Chondrocyte (in vitro differentiated cells): ENCODE results near the gene WDFY1. TPM values are rescaled to one million over a fixed set of nuclear protein-coding genes. Genes with fewer than 3 reads are reported as not detected.

Experiments used
- DNase-seq: peaks from one replicate; pipeline ENCODE4 v3.0.0; 2021; ENCODE audit warnings: mixed read lengths, low spot score
- H3K27ac Mint-ChIP-seq: one replicate; pipeline ENCODE4 v1.8.0; 2021; ENCODE audit warnings: mild to moderate bottlenecking, moderate library complexity, mixed read lengths; ENCODE audit not compliant: unreplicated experiment
- H3K27me3 Mint-ChIP-seq: 2 replicates; pipeline ENCODE4 v1.8.0; 2021; ENCODE audit warnings: low read depth, mixed read lengths
- H3K36me3 Mint-ChIP-seq: 2 replicates; pipeline ENCODE4 v1.8.0; 2021; ENCODE audit warnings: low read depth, mixed read lengths
- H3K4me1 Mint-ChIP-seq: 2 replicates; pipeline ENCODE4 v1.8.0; 2021; ENCODE audit warnings: low read depth, mild to moderate bottlenecking, mixed read lengths
- H3K4me3 Mint-ChIP-seq: one replicate; pipeline ENCODE4 v1.8.0; 2021; ENCODE audit warnings: mild to moderate bottlenecking, moderate library complexity, mixed read lengths; ENCODE audit not compliant: unreplicated experiment
- H3K9me3 Mint-ChIP-seq: 2 replicates; pipeline ENCODE4 v1.8.0; 2021; ENCODE audit warnings: low read depth, mixed read lengths
- total RNA-seq: library from RNA; stranded (reverse); gene quantifications from 3 replicates; pipeline ENCODE4 v1.2.1, GENCODE V29; 2021
- TF ChIP-seq, protein P1 (sequence below): fragments of 200-600 bp; sonication (generic); IDR thresholded peaks from 2 replicates; pipeline ENCODE4 v1.5.0; 2021; ENCODE audit warnings: antibody characterized with exemption, mild to moderate bottlenecking, moderate library complexity

WDFY1 gene
- total RNA-seq, 1 donor from 2014 or later, result 61.3 TPM

DNA sequence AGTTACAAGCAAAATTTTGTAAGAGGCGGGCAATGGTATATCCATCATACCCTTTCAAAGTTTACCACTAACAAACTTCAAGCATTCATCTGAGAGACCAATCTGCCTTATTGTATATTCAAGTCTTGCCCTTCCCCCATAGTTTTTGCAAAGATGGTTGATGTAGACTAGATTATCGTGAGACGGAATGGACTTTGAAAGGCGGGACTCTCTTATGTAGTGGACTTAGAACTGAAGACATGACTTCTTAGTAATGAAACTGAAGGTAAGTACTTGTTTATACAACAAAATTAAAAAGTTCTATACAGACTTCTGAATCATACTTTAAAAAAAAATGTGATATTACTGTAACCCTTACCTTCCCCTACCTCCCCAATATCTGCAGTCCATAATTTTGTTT, 118.1 kb downstream of the WDFY1 start:
- Mint-ChIP-seq H3K9me3 (no peaks in the 10 kb centered on the region), H3K4me3 (no peak overlapping the region)

More for the DNA sequence above, 118.1 kb downstream of the WDFY1 start:
- TF ChIP-seq, protein P1, sequence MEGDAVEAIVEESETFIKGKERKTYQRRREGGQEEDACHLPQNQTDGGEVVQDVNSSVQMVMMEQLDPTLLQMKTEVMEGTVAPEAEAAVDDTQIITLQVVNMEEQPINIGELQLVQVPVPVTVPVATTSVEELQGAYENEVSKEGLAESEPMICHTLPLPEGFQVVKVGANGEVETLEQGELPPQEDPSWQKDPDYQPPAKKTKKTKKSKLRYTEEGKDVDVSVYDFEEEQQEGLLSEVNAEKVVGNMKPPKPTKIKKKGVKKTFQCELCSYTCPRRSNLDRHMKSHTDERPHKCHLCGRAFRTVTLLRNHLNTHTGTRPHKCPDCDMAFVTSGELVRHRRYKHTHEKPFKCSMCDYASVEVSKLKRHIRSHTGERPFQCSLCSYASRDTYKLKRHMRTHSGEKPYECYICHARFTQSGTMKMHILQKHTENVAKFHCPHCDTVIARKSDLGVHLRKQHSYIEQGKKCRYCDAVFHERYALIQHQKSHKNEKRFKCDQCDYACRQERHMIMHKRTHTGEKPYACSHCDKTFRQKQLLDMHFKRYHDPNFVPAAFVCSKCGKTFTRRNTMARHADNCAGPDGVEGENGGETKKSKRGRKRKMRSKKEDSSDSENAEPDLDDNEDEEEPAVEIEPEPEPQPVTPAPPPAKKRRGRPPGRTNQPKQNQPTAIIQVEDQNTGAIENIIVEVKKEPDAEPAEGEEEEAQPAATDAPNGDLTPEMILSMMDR, result no peak
- DNase-seq, result no peak
- no peaks in the 10 kb centered on the region for H3K27me3 Mint-ChIP-seq
- H3K27ac Mint-ChIP-seq, result no peak overlapping the region
- H3K4me1 Mint-ChIP-seq, result peaks cover 5% of the 10 kb centered on the region
- peaks cover 2% of the 10 kb centered on the region for H3K36me3 Mint-ChIP-seq

Other genes starting within 250 kb of the WDFY1 start
- gene AP1S3, start 107.8 kb downstream of the WDFY1 start, total RNA-seq, result 5.2 to 6.4 TPM (median 5.5 TPM) in 3 replicates
- 23.5 to 24.6 TPM (median 23.8 TPM) in 3 replicates for gene MRPL44, start 12.1 kb upstream of the WDFY1 start, total RNA-seq
- 46.9 to 61.0 TPM (median 48.4 TPM) in 3 replicates for gene SERPINE2, start 94.0 kb upstream of the WDFY1 start, total RNA-seq